Breast epithelium (tissue), 3 donors: ENCODE measurements around the gene CTU1.

Source experiments
- POLR2A ChIP-seq: fragments of 450-650 bp; IDR thresholded peaks from one replicate; pipeline ENCODE4 v1.6.1; 2016; ENCODE audit warnings: antibody characterized with exemption, mild to moderate bottlenecking, moderate library complexity
- POLR2AphosphoS5 ChIP-seq, 3 donors: sonication (generic); formaldehyde crosslinking; IDR thresholded peaks; one replicate each; pipeline ENCODE4 v1.6.1; 2017; ENCODE audit warnings: antibody characterized with exemption in 3 of 3
- TF ChIP-seq, protein P1 (sequence below), 3 donors: fragments of 450-650 bp; IDR thresholded peaks; one replicate each; pipeline ENCODE4 v1.5.1; 2016 to 2017; ENCODE audit warnings: antibody characterized with exemption in 3 of 3, mild to moderate bottlenecking in 3 of 3, moderate library complexity in 3 of 3

DNA sequence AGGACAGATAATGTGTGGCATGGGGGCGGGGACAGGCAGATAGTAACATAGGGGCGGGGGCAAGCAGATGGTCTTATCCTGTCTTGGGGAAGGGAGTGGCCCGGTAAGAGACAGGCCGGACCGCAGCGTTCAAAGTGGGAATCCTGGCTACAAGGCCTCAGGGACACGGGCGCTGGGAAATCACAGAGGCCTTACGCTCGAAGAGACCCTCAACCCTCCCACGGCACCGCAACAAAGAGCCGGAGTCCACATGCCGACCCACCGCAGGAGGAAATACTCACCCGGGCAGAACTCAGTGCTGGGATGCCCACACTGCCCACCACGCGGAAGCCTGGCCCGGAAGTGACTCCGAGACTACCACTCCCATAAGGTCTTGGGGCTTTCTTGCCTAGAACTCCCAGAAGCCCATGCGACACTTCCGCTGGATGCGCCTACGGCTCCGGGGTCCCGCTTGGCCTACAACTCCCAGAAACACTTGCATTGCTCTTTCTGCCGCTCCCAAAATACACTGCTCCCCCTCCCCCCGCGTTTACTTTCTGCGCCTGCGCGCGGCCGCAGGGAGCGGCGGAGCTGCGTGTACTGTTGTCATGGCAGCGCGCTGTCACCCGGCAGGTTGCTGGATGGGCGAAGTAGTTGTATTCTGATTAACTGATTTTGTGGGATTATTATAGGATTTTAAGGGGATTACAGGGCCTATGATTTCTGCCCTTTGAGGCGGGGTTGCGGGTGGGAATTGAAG, at the start of gene CTU1:
- TF ChIP-seq, protein P1, sequence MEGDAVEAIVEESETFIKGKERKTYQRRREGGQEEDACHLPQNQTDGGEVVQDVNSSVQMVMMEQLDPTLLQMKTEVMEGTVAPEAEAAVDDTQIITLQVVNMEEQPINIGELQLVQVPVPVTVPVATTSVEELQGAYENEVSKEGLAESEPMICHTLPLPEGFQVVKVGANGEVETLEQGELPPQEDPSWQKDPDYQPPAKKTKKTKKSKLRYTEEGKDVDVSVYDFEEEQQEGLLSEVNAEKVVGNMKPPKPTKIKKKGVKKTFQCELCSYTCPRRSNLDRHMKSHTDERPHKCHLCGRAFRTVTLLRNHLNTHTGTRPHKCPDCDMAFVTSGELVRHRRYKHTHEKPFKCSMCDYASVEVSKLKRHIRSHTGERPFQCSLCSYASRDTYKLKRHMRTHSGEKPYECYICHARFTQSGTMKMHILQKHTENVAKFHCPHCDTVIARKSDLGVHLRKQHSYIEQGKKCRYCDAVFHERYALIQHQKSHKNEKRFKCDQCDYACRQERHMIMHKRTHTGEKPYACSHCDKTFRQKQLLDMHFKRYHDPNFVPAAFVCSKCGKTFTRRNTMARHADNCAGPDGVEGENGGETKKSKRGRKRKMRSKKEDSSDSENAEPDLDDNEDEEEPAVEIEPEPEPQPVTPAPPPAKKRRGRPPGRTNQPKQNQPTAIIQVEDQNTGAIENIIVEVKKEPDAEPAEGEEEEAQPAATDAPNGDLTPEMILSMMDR (IDR thresholded peaks at IDR 0.05), result peak in 1 of 3 donors; percentile 55
- TF ChIP-seq POLR2A, result peak; percentile 31
- peak; percentile 63 to 78 (median 72) for TF ChIP-seq POLR2AphosphoS5 (IDR thresholded peaks at IDR 0.05)
